ENCODE measurements around the gene ATOH8.

GRCh38 chr2:85790032-85790431, 36.2 kb downstream of the ATOH8 start:
- TF ChIP-seq SUZ12 (IDR thresholded peaks at IDR 0.05; ENCODE audit: extremely low read depth, insufficient read depth, insufficient read length): no peak
- TF ChIP-seq YY1 (IDR thresholded peaks at IDR 0.05; ENCODE audit: insufficient read depth, insufficient read length): no peak

All from NT2/D1 (cell line).